KOPT-K1 (cell line): ENCODE results near the gene PKD1.
"Not testable (repeated sequence)": the region's sequence is repeated elsewhere in the genome, so short reads cannot be mapped to it uniquely, and the experiment has no call there.

Experiments used
- H3K27ac ChIP-seq: fragments of 200-600 bp; sonication (generic); 2 replicates; pipeline ENCODE4 v1.5.1; 2016; ENCODE audit warnings: antibody characterized with exemption, mild to moderate bottlenecking, low read depth, low read length; ENCODE audit not compliant: poor library complexity, severe bottlenecking
- H3K36me3 ChIP-seq: fragments of 200-600 bp; sonication (generic); 2 replicates; pipeline ENCODE4 v1.5.1; 2017; ENCODE audit warnings: antibody characterized with exemption, mild to moderate bottlenecking, low read length, moderate library complexity; ENCODE audit not compliant: insufficient read depth
- H3K9me3 ChIP-seq: fragments of 200-600 bp; sonication (generic); 2 replicates; pipeline ENCODE4 v1.5.1; 2017; ENCODE audit warnings: antibody characterized with exemption, low read length, mild to moderate bottlenecking; ENCODE audit not compliant: insufficient read depth, poor library complexity, severe bottlenecking

Gene PKD1

DNA sequence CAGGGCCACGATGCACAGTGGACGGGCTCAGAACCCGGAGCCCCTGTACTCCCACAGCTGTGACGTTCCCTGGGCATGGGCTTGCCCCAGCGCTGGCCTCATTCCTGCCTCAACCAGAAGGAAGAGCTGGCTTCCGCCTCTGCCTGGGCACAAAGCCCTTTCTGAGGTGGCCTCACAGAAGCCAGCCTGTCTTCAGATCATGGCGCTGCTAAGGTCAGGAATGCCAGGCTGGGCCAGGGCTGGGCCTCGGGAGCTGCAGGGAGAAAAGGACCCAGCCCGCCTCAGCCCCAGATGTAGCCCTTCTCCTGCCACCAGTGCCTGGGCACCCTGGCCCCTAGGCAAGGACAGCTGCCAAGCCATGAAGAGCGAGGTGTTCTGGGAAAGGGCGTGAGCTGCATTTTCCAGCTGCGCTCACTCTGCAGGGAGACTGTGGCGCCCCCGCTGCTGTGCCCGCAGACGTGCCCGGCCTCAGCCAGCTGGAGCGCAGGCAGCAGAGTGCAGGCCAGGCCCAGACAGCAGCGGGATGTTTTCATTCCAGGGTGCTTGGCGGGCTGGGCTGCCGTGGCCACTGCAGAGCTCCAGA is 9.4 kb downstream of the PKD1 start:
- not testable (repeated sequence) for H3K36me3 ChIP-seq, H3K9me3 ChIP-seq, H3K27ac ChIP-seq

DNA sequence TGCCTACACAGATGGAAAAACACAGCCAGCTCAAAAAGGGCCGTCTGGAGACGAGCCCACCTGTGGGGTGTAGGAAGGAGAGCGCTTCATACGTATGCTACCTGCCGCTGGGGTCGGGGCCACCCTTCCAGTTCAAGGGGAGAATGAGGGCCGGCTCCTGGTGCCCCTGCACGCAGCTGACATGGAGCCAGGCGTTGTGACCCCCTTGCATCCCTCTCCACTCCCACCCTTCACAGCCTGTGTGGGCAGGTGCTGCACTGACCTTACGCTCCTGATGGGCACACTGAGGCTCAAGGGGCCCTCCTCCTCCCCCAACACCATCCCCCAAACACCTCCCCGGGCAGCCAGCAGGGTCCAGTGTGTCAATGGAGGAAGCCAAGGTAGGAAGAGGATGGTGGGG is 10.1 kb downstream of the PKD1 start:
- not testable (repeated sequence) for H3K9me3 ChIP-seq, H3K36me3 ChIP-seq, H3K27ac ChIP-seq

DNA sequence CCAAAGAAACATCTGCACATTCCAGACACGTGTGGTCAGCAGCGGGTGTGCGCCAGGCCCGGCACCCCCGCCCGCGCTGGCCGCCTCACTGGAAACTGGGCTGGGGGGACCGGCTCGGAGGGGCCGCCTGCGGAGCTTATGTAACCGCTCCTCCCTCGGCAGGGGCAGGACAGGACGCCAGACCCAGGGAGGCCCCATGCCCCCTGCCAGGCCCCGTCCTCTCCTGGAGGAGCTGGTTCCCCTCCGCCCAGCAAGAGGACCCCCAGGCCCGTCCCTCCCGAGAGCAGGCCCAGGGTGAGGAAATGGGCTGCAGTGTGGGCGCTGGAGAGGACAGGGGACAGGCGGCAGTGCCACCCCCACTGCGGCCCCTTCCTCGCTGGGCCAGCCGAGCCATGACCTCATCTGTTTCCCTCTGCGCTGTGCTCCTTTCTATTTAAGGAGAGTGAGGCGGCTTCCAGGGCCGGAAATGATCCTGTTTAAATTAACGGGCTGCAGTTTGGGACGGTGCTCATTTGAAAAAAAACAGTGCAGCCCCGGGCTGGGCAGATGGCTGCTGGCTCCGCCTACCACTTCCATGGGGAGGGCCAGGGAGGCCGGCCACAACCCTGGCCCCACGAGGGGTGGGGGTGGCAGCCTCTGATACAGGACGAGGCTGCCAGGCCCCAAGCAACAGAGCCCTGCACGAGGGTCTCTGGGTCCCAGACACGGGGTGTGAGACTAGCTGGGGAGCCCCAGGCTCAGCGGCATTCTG is 10.8 kb downstream of the PKD1 start:
- H3K27ac ChIP-seq, H3K36me3 ChIP-seq, H3K9me3 ChIP-seq: not testable (repeated sequence)

DNA sequence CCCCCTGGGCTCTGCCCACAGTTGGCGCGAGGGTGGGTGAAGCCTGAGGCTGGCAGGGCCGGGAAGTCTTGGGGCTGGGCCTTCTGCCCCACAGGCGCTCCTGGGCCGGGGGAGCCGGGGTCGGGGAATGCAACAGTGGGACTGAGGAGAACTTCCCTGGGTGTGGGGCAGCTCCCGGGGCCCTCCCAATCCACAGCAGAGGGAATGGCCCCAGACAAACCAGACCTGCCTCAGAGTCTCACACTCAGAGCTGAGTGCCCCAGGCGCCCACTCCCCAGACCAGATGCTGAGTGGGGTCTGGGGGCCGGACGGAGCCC is 11.4 kb downstream of the PKD1 start:
- H3K27ac ChIP-seq, H3K9me3 ChIP-seq: not testable (repeated sequence)

DNA sequence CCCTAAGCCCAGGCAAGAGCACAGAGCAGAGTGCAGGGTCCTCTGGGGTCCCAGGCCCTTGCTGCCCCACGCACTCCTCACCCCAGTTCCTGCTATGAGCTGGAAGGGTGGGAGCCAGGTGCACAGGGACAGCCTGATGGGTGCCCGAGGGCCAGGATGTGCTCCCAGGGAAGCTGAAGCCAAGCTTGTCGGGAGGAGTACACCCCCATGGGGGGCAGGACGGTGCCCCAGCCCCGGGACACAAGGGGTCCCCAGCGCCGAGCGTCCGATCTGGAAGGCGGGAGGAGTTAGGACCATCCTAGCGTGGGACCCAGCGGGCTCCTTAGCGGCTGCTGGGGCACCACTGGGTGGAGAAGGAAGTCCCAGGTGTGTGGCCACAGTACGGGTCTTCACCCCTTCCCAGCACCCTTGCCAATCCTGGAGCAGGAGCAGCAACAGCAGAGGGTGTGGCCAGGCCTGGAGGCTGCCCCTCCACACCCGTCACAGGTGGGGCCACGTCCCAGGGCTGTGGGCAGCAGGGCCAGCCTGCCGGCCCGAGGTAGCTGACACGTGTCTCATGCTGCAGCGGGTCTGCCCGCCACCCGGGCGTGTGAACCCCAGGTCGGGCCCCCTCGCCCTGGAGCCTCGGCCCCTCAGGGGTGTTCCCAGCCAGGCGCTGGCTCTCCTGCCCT is 11.9 kb downstream of the PKD1 start:
- not testable (repeated sequence) for H3K9me3 ChIP-seq, H3K27ac ChIP-seq, H3K36me3 ChIP-seq

More for the DNA sequence above, 11.4 kb downstream of the PKD1 start:
- not testable (repeated sequence) for H3K36me3 ChIP-seq

DNA sequence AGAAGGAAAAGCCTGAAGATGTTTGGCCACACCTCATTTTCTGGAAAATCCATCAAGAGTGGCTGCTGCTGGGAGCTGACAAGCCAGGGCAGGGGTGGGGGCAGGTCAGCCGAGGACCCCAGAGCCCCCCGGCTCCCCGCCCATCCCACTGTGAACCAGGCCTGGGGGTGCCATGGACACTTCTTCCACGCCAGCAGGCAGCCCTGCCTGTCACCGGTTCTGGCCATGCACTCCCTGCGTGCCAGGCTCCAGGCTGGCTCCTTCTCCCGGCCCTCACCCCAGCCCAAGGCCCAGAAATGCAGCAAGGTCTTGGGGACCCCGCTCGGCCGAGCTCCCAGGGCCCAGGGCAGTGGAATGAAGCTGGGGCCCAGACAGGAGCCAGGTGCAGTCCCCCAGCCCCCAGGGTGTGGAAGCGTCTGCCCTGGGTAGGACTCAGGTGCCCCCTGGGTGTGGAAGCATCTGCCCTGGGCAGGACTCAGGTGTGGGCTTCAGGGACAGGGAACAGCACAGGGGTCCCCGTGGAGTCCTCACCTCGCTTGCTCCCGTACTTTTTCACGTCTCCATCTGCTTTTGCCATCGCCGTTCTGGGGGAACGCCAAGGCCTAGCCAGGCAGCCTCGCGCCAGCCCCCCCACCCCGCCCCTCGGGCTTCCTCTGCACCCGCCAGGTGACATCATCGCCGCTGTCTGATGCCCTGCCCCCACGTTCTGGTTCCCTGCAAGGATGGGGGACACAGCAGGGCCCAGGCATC is 12.6 kb downstream of the PKD1 start:
- H3K9me3 ChIP-seq, H3K36me3 ChIP-seq, H3K27ac ChIP-seq: not testable (repeated sequence)

DNA sequence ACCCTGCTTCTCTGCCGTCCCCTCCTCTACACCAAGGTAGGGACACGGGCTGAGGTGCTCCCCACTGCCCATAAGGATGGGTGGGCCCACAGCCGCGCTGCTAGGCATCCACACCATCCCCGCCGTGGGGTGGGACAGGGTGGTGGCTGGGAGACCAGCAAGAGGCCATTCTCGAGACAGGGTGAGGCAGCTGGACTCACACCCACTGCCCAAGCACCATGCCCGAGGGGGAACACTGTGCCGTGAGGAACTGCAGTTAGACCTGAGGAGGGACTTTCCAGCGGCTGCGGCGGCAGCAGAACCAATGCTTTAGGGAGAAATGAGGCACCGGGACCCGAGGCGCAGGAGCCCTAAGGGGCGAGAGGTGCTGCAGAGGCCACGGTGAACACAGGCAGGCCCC is 13.3 kb downstream of the PKD1 start:
- Histone ChIP-seq H3K36me3 (no peaks in the 10 kb centered on the region), H3K9me3 (no peaks in the 10 kb centered on the region), H3K27ac (no peak overlapping the region)

DNA sequence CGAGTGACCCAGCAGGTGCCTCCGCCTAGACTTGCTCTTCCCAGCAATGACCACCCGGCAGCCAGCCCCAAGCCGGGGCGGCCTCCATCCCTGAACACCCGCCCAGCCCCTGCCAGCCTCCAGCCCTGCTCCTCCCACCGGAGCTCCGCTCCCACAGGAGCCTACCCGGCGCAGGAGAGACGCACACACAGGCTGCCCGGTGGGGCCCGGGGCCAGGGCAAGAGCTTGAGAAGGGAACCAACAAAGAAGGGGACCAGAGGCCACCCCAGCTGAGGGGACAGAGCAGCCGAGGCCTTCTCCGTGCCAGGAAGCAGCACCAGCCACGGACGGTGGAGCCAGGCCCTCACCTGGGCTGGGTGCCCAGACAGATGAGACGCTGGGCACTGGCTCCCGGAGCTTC is 13.8 kb downstream of the PKD1 start:
- Histone ChIP-seq H3K36me3 (no peaks in the 10 kb centered on the region), H3K27ac (no peak overlapping the region), H3K9me3 (no peaks in the 10 kb centered on the region)

DNA sequence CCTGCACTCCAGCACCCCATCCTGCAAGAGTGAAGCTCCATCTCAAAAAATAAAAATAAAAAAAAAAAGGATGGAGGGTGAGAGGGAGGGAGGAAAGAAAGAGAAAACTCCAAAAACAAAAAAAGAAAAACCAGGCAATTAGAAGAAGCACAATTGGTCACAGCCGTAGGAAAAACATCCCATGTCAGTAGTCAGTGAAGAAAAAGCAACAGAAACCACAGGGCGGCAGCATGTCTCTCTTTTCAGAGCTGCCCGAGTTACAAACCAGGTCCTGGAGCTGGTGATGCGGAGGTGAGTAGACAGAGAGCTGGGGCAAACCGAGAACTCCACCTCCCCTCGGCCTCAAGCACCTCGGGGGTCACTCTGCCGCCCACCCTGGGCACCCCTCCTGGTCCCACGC is 14.4 kb downstream of the PKD1 start:
- H3K27ac ChIP-seq, H3K36me3 ChIP-seq, H3K9me3 ChIP-seq: not testable (repeated sequence)

DNA sequence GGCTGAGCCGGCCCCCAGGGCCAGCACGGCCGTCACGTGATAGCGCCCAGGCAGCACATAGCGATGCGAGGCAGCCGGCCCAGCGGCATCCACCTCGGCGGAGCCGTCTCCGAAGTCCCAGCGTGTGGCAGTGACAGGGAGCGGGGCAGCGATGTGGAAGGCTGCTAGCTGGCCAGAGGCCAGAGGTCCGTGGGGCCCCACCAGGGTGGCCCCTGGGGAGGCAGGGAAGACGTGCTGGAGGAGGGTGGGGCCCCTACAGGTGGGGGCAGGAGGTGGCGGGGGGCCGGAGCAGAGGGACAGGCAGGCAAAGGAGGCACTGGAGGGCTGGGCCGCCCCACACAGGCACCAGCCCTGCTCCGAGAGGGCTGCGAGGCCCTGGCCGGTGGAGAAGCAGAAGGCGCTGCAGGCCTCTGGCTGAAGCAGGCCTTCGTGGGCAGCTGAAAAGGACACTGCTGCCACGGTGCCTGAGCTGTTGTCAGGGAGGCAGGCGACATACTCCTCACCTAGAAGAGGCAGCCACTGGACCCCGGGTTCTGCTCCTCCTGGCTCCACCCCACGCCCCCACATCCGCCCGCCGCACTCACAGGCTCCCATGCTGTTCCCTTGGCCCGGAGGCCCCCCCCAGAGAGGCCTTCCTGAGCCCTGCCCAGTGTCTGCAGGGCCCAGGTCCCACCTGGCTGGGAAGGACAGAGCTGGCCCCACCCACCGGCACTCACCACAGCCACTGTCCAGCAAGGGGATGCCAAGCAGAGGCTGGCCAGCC is 17.6 kb downstream of the PKD1 start:
- H3K9me3 ChIP-seq, H3K27ac ChIP-seq, H3K36me3 ChIP-seq: not testable (repeated sequence)

DNA sequence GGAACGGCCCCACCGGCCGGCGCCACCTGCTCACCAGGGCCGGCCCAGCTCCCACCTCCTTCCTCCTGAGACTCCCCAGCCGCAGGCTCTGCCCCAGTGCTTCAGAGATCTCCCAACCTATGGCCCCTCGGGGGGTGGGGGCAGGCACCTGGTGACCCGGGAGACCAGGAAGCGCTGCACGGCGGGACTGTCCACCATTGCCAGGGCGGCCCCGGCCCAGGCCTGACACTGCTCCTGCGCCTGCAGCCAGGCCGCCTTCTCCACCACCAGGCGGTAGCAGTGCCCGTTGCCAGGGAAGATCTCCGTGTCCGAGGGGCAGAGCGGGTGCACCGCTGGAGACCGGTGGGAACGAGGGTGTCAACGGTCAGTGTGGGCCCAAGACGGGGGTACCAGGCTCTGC is 18.4 kb downstream of the PKD1 start:
- not testable (repeated sequence) for H3K36me3 ChIP-seq, H3K27ac ChIP-seq, H3K9me3 ChIP-seq

DNA sequence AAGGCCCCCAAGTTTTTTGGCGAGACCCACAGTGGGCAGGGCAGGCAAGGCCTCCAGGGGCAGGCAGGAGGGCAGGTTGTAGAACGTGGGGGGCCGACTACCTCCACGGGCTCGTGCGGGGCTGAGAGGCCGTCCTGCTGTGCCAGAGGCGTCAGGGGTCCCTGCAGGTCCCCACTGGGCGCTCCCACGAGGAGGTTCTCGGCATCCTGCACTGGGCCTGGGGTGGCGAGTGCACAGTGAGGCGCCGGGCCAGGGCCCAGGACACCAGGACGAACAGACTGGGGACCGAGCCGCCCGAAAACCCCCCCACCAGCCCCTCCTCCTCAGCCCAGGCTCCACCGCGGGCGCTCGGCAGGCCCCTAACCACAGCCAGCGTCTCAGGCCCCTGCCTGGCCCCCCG is 19.3 kb downstream of the PKD1 start:
- H3K36me3 ChIP-seq, H3K9me3 ChIP-seq, H3K27ac ChIP-seq: not testable (repeated sequence)

DNA sequence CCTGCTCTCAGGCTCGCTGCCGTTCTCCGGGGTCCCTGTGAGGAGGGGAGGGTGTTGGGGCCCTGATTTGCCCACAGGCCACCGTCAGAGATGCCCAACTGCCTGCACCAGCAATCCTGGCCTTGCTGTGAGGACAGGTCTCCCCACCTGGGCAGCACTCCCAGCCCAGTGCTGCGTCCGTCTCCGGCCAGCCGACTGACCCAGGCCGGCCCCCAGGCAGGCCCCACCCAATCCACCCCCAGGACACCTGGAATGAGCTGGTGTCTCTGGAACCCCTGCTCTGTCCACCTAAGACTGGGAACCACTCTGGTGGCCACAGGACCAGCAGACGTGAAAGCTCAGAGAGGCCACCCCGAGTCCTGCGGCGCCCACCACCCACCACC is 20.1 kb downstream of the PKD1 start:
- H3K27ac ChIP-seq = no peak overlapping the region
- H3K9me3 ChIP-seq = no peaks in the 10 kb centered on the region
- no peaks in the 10 kb centered on the region; the same call in 1 of the 2 replicates for H3K36me3 ChIP-seq

DNA sequence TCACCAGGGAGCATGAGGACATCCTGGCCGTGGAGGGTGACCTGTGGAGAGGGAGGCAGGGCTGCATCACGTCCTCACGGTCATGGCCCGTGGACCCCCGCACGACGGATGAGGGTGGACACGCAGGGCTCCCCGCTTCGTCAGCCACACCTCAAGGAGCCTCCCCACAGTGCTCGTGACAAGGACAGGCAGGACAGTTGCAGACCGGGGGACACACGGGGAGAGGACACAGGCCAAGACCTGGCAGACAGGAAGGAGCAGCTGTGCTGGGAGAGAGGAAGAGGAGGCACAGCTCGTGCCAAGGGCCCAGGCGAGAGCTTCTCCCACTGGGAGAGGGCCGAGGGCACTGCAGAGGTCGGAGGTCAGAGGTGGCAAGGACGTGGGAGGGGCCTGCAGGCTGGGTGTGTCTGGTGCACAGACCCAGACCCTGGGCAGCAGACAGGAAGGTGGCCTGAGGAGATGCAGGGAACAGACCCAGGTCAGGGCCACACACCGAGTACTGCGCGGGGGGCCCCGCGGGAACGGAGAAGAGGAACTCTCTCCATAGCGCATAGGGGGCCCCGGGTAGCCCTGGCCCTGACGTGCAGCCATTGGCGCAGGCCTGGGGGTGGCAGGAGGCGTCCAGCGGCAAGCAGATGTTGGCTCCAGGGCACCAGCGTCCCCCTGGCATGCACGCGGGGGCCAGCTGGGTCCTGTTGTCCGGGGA is 20.7 kb downstream of the PKD1 start:
- H3K27ac ChIP-seq, H3K9me3 ChIP-seq, H3K36me3 ChIP-seq: not testable (repeated sequence)
